ENCODE measurements around the gene ATXN1.

DNA sequence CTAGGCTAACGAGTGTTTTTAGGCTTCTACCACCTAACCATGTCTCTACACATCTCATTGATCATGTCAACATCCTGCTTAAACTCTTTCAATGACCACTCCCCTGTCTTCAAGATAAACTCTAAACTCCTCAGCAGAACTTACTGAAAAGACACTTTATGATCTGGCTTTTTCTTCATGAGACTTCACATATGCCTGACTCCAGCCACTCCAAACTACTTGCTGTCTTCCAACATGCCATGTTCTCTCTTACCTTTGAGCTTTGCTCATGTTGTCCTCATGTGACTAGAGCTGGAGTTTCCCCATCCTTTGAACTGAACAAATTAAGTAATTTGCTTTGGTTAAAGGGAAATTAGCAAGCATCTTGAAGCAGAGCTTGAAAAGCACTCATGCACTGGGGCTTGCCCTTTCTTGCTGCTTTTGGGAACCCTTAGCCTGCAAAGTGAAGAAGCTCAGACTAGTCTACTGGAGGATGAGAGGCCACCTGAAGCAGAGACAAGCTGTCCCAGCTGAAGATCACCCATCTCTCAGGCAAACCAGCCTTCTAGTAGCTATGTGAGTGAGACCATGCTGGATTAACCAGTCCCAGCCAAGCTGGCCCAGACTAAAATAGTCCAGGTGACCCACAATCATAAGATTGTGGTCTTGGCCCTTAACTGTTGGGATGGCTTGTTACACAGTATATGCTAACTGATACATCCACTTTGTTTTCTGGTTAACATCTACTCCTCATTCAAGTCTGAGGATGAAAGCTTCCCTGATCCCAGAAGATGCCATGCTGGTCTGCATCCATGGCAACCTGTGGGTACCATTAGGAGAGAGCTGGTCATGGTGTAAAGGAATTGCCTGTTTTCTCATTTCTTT lies 287.1 kb downstream of the ATXN1 start:
- TF ChIP-seq, protein P1, sequence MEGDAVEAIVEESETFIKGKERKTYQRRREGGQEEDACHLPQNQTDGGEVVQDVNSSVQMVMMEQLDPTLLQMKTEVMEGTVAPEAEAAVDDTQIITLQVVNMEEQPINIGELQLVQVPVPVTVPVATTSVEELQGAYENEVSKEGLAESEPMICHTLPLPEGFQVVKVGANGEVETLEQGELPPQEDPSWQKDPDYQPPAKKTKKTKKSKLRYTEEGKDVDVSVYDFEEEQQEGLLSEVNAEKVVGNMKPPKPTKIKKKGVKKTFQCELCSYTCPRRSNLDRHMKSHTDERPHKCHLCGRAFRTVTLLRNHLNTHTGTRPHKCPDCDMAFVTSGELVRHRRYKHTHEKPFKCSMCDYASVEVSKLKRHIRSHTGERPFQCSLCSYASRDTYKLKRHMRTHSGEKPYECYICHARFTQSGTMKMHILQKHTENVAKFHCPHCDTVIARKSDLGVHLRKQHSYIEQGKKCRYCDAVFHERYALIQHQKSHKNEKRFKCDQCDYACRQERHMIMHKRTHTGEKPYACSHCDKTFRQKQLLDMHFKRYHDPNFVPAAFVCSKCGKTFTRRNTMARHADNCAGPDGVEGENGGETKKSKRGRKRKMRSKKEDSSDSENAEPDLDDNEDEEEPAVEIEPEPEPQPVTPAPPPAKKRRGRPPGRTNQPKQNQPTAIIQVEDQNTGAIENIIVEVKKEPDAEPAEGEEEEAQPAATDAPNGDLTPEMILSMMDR (tag by site-specific recombination; IDR thresholded peaks at IDR 0.05): no peak
- TF ChIP-seq ZNF335 (tag by site-specific recombination; conservative IDR thresholded peaks at IDR 0.05) (no peak), OSR2 (tag by site-specific recombination; IDR thresholded peaks at IDR 0.05) (no peak), ZNF677 (tag by site-specific recombination; IDR thresholded peaks at IDR 0.05) (no peak)
- TF ChIP-seq, protein P2, sequence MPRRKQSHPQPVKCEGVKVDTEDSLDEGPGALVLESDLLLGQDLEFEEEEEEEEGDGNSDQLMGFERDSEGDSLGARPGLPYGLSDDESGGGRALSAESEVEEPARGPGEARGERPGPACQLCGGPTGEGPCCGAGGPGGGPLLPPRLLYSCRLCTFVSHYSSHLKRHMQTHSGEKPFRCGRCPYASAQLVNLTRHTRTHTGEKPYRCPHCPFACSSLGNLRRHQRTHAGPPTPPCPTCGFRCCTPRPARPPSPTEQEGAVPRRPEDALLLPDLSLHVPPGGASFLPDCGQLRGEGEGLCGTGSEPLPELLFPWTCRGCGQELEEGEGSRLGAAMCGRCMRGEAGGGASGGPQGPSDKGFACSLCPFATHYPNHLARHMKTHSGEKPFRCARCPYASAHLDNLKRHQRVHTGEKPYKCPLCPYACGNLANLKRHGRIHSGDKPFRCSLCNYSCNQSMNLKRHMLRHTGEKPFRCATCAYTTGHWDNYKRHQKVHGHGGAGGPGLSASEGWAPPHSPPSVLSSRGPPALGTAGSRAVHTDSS (tag by site-specific recombination; IDR thresholded peaks at IDR 0.05): no peak
- TF ChIP-seq, protein P3, sequence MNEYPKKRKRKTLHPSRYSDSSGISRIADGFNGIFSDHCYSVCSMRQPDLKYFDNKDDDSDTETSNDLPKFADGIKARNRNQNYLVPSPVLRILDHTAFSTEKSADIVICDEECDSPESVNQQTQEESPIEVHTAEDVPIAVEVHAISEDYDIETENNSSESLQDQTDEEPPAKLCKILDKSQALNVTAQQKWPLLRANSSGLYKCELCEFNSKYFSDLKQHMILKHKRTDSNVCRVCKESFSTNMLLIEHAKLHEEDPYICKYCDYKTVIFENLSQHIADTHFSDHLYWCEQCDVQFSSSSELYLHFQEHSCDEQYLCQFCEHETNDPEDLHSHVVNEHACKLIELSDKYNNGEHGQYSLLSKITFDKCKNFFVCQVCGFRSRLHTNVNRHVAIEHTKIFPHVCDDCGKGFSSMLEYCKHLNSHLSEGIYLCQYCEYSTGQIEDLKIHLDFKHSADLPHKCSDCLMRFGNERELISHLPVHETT (tag by site-specific recombination; IDR thresholded peaks at IDR 0.05): no peak
